GM12801 (cell line): ENCODE data around the gene KRT81.

ENCODE experiments used
- CTCF ChIP-seq: IDR thresholded peaks from one replicate; pipeline ENCODE4 v1.5.1; 2011; ENCODE audit warnings: control low read depth; ENCODE audit not compliant: insufficient read length; ENCODE audit errors: extremely low read depth

The KRT81 gene

GRCh38 chr12:52310622-52311284 lies 19.4 kb upstream of the KRT81 start:
- TF ChIP-seq CTCF, result no peak

- no peak for TF ChIP-seq CTCF
Observed at GRCh38 chr12:52308806-52309425, 17.6 kb upstream of the KRT81 start.

- no peak for TF ChIP-seq CTCF
Observed at GRCh38 chr12:52307836-52308805, 16.8 kb upstream of the KRT81 start.

- no peak for TF ChIP-seq CTCF
Observed at GRCh38 chr12:52306731-52307130, 15.4 kb upstream of the KRT81 start.

- no peak for TF ChIP-seq CTCF
Observed at GRCh38 chr12:52305921-52306705, 14.8 kb upstream of the KRT81 start.

GRCh38 chr12:52300796-52301691 lies 9.7 kb upstream of the KRT81 start:
- no peak for TF ChIP-seq CTCF
